DND-41 (cell line): ENCODE data around the gene RPP25L.

Source experiments
- ATAC-seq: fragments of 200-7000 bp; cut with Tn5 transposase; 3 replicates; pipeline ENCODE4 v1.9.1; 2021; ENCODE audit warnings: low read depth; ENCODE audit not compliant: insufficient read depth
- DNase-seq: peaks from one replicate; pipeline ENCODE4 v3.0.0-alpha.2; 2020
- H2AFZ ChIP-seq: 2 replicates; pipeline ENCODE4 v1.6.0; 2012; ENCODE audit warnings: low read depth, low read length
- H3K27ac ChIP-seq: 2 replicates; pipeline ENCODE4 v1.5.1; 2012; ENCODE audit warnings: low read length, inconsistent platforms
- H3K27me3 ChIP-seq: fragments of 200-600 bp; sonication (generic); 2 replicates; pipeline ENCODE4 v1.6.0; 2012; ENCODE audit warnings: low read length, mild to moderate bottlenecking, inconsistent platforms; ENCODE audit not compliant: insufficient read depth, poor library complexity
- H3K36me3 ChIP-seq: 2 replicates; pipeline ENCODE4 v1.5.1; 2012; ENCODE audit warnings: low read length, inconsistent platforms; ENCODE audit not compliant: insufficient read depth
- H3K4me1 ChIP-seq: 2 replicates; pipeline ENCODE4 v1.5.1; 2012; ENCODE audit warnings: mild to moderate bottlenecking, low read length; ENCODE audit not compliant: insufficient read depth
- H3K4me2 ChIP-seq: 2 replicates; pipeline ENCODE4 v1.6.0; 2012; ENCODE audit warnings: mild to moderate bottlenecking, moderate library complexity, low read length, inconsistent platforms; ENCODE audit not compliant: insufficient read depth
- H3K4me3 ChIP-seq, 2 experiments: fragments of 200-600 bp in 1 of 2; shearing (Covaris generic) in 1 of 2; 2 replicates each; pipeline ENCODE4 v1.5.1; 2012 to 2016; ENCODE audit warnings: inconsistent platforms in 2 of 2, low read length in 2 of 2, mild to moderate bottlenecking in 2 of 2, low read depth in 1 of 2, moderate library complexity in 1 of 2
- H3K79me2 ChIP-seq: 2 replicates; pipeline ENCODE4 v1.6.0; 2012; ENCODE audit warnings: low read length, inconsistent platforms; ENCODE audit not compliant: insufficient read depth
- H3K9ac ChIP-seq: 2 replicates; pipeline ENCODE4 v1.6.0; 2012; ENCODE audit warnings: low read depth, mild to moderate bottlenecking, inconsistent platforms, low read length, moderate library complexity
- H3K9me3 ChIP-seq: 2 replicates; pipeline ENCODE4 v1.5.1; 2012; ENCODE audit warnings: low read length, moderate library complexity, mild to moderate bottlenecking, inconsistent platforms; ENCODE audit not compliant: insufficient read depth, severe bottlenecking
- H4K20me1 ChIP-seq: 2 replicates; pipeline ENCODE4 v1.6.0; 2012; ENCODE audit warnings: low read length; ENCODE audit not compliant: insufficient read depth
- EZH2 ChIP-seq: IDR thresholded peaks from 3 replicates; pipeline ENCODE4 v1.6.1; 2012; ENCODE audit warnings: borderline replicate concordance, low read depth, mild to moderate bottlenecking, moderate library complexity, low read length, inconsistent platforms; ENCODE audit not compliant: severe bottlenecking
- TF ChIP-seq, protein P1 (sequence below): IDR thresholded peaks from 2 replicates; pipeline ENCODE4 v1.5.1; 2012; ENCODE audit warnings: borderline replicate concordance, low read length, moderate library complexity, mild to moderate bottlenecking; ENCODE audit not compliant: poor library complexity, severe bottlenecking; ENCODE audit errors: extremely low read depth

Gene RPP25L

DNA sequence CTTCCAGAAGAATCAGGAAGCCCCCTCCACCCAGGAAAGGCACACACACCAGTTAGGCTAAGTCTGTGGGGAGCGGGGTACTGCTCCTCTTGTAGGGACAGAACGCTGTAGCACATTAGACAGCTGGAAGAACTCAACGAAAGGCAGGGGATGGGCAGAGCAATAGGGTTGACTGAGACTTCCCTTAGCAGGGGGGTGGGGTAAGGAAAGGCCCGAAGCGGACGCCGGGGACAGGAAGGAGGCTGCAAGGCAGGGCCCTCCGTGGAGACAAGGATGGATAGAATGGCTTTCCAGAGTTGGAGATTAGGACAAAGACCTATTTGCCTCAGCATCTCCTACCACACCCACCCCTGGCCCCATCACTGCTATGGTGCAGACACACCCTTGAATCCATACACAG, 36.7 kb downstream of the RPP25L start:
- Histone ChIP-seq H3K27me3 (peaks cover 13% of the 10 kb centered on the region), H4K20me1 (no peaks in the 10 kb centered on the region), H3K9me3 (no peaks in the 10 kb centered on the region), H3K36me3 (no peaks in the 10 kb centered on the region), H3K4me2 (no peak overlapping the region), H3K27ac (no peak overlapping the region), H3K79me2 (no peaks in the 10 kb centered on the region), H3K4me3 (no peak overlapping the region), H3K9ac (no peak overlapping the region), H2AFZ (no peak overlapping the region), H3K4me1 (no peaks in the 10 kb centered on the region)
- TF ChIP-seq, protein P1, sequence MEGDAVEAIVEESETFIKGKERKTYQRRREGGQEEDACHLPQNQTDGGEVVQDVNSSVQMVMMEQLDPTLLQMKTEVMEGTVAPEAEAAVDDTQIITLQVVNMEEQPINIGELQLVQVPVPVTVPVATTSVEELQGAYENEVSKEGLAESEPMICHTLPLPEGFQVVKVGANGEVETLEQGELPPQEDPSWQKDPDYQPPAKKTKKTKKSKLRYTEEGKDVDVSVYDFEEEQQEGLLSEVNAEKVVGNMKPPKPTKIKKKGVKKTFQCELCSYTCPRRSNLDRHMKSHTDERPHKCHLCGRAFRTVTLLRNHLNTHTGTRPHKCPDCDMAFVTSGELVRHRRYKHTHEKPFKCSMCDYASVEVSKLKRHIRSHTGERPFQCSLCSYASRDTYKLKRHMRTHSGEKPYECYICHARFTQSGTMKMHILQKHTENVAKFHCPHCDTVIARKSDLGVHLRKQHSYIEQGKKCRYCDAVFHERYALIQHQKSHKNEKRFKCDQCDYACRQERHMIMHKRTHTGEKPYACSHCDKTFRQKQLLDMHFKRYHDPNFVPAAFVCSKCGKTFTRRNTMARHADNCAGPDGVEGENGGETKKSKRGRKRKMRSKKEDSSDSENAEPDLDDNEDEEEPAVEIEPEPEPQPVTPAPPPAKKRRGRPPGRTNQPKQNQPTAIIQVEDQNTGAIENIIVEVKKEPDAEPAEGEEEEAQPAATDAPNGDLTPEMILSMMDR: no peak
- TF ChIP-seq EZH2: no peak
- DNase-seq (no peak), ATAC-seq (no peak)

DNA sequence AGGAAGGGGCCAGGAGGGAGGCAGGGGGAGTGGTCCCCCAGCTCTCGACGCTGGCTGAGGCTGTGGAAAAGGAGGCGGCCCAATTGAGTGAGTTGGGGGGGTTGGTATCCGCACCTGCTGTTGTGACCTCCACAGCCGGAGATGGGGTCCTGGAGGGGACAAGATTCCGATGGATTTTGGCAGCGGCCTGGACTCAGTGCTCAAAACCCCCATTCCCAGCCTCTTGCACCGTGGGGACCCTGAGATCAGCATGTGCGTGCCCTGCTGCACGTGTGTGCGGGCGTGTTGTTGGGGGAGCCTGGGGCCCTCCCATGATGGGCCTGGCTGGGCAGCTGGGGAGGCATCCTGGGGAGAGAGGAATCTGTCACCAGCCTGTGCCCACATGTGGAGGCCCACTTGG, 37.3 kb downstream of the RPP25L start:
- no peak for TF ChIP-seq EZH2
- TF ChIP-seq, protein P1: no peak
- ATAC-seq: no peak
- no peak overlapping the region for H3K9ac ChIP-seq
- no peak overlapping the region for H3K27ac ChIP-seq
- H3K4me3 ChIP-seq: no peak overlapping the region
- no peak for DNase-seq
- no peaks in the 10 kb centered on the region for H3K79me2 ChIP-seq
- no peaks in the 10 kb centered on the region for H3K9me3 ChIP-seq
- H3K4me1 ChIP-seq: no peaks in the 10 kb centered on the region
- H2AFZ ChIP-seq: no peak overlapping the region
- peaks cover 13% of the 10 kb centered on the region for H3K27me3 ChIP-seq
- no peaks in the 10 kb centered on the region for H3K36me3 ChIP-seq
- no peak overlapping the region for H3K4me2 ChIP-seq
- no peaks in the 10 kb centered on the region for H4K20me1 ChIP-seq

DNA sequence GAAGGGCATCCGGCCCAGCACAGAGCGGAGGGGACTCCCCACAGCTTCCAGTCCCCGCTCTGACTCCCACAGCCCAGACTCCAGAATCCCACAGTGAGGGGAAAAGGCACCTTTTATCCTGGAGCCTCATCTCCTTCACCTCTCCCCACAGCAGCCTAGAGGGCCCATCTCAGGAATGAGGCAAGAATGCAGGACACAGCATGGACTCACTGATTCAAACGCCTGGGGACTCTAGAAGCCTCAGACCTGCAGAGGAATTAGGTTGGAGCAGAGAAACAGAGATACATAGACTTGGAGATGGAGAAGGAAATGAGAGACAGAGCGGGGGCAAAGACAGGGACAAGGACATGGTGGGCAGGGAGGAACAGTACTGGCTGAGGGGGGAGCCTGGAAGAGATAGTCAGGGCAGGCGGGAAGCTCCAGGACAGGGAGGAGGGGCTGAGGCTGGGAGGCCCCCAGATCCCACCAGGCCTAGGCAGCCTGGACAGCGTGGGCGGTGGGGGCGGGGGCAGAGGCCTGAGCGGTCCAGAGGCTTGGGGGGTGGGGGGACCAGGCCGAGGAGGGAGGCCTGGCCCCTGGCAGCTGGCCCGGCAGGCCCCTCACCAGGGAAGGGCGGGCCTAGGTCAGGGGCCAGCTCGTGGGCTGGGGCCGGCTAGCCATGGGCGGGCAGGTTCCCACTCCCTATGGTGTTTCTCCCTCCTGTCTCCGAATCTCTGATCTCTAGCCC, 38.1 kb downstream of the RPP25L start:
- Histone ChIP-seq H3K9me3 (no peaks in the 10 kb centered on the region), H3K4me3 (no peak overlapping the region), H4K20me1 (no peaks in the 10 kb centered on the region), H3K27ac (no peak overlapping the region), H3K4me2 (no peak overlapping the region), H3K36me3 (no peaks in the 10 kb centered on the region), H3K9ac (no peak overlapping the region), H2AFZ (no peak overlapping the region), H3K4me1 (no peaks in the 10 kb centered on the region), H3K79me2 (no peaks in the 10 kb centered on the region), H3K27me3 (peaks cover 11% of the 10 kb centered on the region)
- TF ChIP-seq, protein P1: no peak
- no peak for TF ChIP-seq EZH2
- ATAC-seq (no peak), DNase-seq (no peak)

DNA sequence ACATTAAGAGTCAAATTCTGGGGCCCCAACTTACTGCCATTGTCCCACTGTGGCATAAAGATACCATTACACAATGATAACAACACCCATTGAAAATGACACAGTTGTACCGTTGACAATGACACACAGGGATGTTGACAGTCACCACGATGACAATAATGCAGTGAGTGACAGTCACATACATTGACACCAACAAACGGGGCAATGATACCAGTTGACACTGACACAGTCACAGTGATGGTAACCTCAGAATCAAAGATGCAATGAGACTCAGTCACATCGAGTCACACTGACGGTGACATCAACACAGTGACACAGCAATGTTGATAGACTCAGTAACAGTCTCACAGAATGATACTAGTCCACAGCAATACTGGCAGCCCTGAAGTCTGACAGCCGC, 39.3 kb downstream of the RPP25L start:
- H3K4me1 ChIP-seq: no peaks in the 10 kb centered on the region
- no peaks in the 10 kb centered on the region for H3K79me2 ChIP-seq
- no peak overlapping the region for H3K4me3 ChIP-seq
- H3K9me3 ChIP-seq: no peaks in the 10 kb centered on the region
- DNase-seq: no peak
- no peak for TF ChIP-seq EZH2
- TF ChIP-seq, protein P1: no peak
- H4K20me1 ChIP-seq: no peaks in the 10 kb centered on the region; the same call in 1 of the 2 replicates
- no peaks in the 10 kb centered on the region for H3K36me3 ChIP-seq
- no peak overlapping the region for H3K27ac ChIP-seq
- no peak for ATAC-seq
- no peak overlapping the region for H3K9ac ChIP-seq
- H2AFZ ChIP-seq: no peak overlapping the region
- peaks cover 16% of the 10 kb centered on the region for H3K27me3 ChIP-seq
- H3K4me2 ChIP-seq: no peak overlapping the region
